Measurements from ENCODE around the gene OMP. TPM values are rescaled to one million over a fixed set of nuclear protein-coding genes. Genes with fewer than 3 reads are reported as not detected.

The OMP gene
- total RNA-seq, 2 experiments from 2014 or later = not detected

- Mint-ChIP-seq H3K9me3 (no peaks in the 10 kb centered on the region), H3K36me3 (ENCODE audit: low read depth) (no peaks in the 10 kb centered on the region), H3K27ac (no peak overlapping the region), H3K27me3 (no peaks in the 10 kb centered on the region), H3K4me1 (ENCODE audit: low read depth) (no peaks in the 10 kb centered on the region), H3K4me3 (no peak overlapping the region)
- ChIA-PET POLR2A (no interaction called here), CTCF (interaction anchor here (1.7 to 2.4 kb wide), 2 partner anchors 11 to 33 kb away, joined by 3 to 13 read pairs; partner anchors contain the start of gene MYO7A)
- DNase-seq (no peak), ATAC-seq (no peak)
- TF ChIP-seq, protein P1, sequence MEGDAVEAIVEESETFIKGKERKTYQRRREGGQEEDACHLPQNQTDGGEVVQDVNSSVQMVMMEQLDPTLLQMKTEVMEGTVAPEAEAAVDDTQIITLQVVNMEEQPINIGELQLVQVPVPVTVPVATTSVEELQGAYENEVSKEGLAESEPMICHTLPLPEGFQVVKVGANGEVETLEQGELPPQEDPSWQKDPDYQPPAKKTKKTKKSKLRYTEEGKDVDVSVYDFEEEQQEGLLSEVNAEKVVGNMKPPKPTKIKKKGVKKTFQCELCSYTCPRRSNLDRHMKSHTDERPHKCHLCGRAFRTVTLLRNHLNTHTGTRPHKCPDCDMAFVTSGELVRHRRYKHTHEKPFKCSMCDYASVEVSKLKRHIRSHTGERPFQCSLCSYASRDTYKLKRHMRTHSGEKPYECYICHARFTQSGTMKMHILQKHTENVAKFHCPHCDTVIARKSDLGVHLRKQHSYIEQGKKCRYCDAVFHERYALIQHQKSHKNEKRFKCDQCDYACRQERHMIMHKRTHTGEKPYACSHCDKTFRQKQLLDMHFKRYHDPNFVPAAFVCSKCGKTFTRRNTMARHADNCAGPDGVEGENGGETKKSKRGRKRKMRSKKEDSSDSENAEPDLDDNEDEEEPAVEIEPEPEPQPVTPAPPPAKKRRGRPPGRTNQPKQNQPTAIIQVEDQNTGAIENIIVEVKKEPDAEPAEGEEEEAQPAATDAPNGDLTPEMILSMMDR (IDR thresholded peaks at IDR 0.05) = no peak
- intact Hi-C loops (cut with micrococcal nuclease) = no loop called here
Observed at GRCh38 chr11:77115956-77116355, 13.3 kb downstream of the OMP start.

GRCh38 chr11:77117492-77117891 lies 14.9 kb downstream of the OMP start:
- H3K27ac Mint-ChIP-seq = no peak overlapping the region

GRCh38 chr11:77118086-77118485 lies 15.4 kb downstream of the OMP start:
- CTCF ChIA-PET = interaction anchor here (2.4 kb wide), 1 partner anchor 9 kb away, joined by 13 read pairs; the partner anchor contains the start of gene MYO7A
- Mint-ChIP-seq H3K27ac (no peak overlapping the region), H3K9me3 (no peaks in the 10 kb centered on the region)

More at GRCh38 chr11:77117492-77117891, 14.9 kb downstream of the OMP start:
- intact Hi-C loops (cut with micrococcal nuclease) = no loop called here
- no peak for ATAC-seq
- Mint-ChIP-seq H3K9me3 (no peaks in the 10 kb centered on the region), H3K4me1 (ENCODE audit: low read depth) (no peaks in the 10 kb centered on the region), H3K36me3 (ENCODE audit: low read depth) (no peaks in the 10 kb centered on the region), H3K4me3 (no peak overlapping the region), H3K27me3 (no peaks in the 10 kb centered on the region)
- POLR2A ChIA-PET = no interaction called here
- no peak for DNase-seq
- TF ChIP-seq, protein P1 (IDR thresholded peaks at IDR 0.05) = no peak
- CTCF ChIA-PET = interaction anchor here (1.2 to 2.4 kb wide), 4 partner anchors 10 to 198 kb away, joined by 4 to 13 read pairs (median 6); partner anchors contain the start of gene MYO7A

DNA sequence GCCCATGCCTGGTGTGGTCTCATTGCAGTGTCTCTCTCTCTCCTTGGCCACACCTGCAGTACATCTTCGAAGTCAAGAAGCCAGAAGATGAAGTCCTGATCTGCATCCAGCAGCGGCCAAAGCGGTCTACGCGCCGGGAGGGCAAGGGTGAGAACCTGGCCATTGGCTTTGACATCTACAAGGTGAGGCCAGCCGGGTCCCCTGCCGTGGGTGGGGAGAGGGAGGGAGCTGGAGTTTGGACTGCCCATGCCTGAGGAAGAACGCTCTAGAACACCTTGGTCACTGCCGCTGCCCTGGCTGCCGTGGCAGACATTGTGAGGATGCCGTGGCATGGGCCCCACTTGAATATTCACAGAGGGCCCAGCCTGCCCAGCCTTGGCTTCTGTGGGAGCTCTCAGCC lies 16.3 kb downstream of the OMP start:
- DNase-seq = no peak
- POLR2A ChIA-PET = no interaction called here
- Mint-ChIP-seq H3K4me3 (no peak overlapping the region), H3K9me3 (no peaks in the 10 kb centered on the region), H3K36me3 (ENCODE audit: low read depth) (no peaks in the 10 kb centered on the region), H3K27me3 (no peaks in the 10 kb centered on the region), H3K27ac (no peak overlapping the region), H3K4me1 (ENCODE audit: low read depth) (no peaks in the 10 kb centered on the region)
- intact Hi-C loops (cut with micrococcal nuclease) = no loop called here
- ATAC-seq = no peak
- CTCF ChIA-PET = interaction anchor here (1.2 kb wide), 1 partner anchor 28 kb away, joined by 3 read pairs; no protein-coding TSS in a partner anchor
- TF ChIP-seq, protein P1 (IDR thresholded peaks at IDR 0.05) = no peak

More at GRCh38 chr11:77118086-77118485, 15.4 kb downstream of the OMP start:
- no peak overlapping the region for H3K4me3 Mint-ChIP-seq
- ATAC-seq = no peak
- H3K4me1 Mint-ChIP-seq (ENCODE audit: low read depth) = no peaks in the 10 kb centered on the region
- intact Hi-C loops (cut with micrococcal nuclease) = no loop called here
- TF ChIP-seq, protein P1 (IDR thresholded peaks at IDR 0.05) = no peak
- no peaks in the 10 kb centered on the region for H3K36me3 Mint-ChIP-seq (ENCODE audit: low read depth)
- H3K27me3 Mint-ChIP-seq = no peaks in the 10 kb centered on the region
- no peak for DNase-seq
- POLR2A ChIA-PET = no interaction called here

DNA sequence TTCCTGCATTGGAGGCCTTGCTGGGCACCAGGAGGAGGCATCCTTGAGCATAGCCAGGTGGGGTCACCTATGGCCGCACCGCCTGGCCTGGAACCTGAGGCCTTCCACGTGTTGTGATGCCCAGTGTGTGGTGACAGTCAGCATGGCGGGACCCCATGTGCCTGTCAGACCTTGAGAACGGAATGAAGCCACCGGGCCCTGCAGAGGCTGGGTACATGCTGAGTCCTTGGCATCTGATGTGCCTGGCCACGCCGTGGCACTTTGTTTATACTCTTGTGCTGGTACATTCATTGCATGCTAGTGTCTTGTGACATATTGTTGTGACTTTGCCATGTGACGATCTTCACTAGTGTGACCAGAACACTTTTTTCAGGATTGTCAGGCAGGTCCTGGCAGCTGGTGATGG lies 16.9 kb downstream of the OMP start:
- ChIA-PET POLR2A (interaction anchor here (0.6 kb wide), 1 partner anchor 105 kb away, joined by 4 read pairs; no protein-coding TSS in a partner anchor), CTCF (interaction anchor here (1.2 kb wide), 2 partner anchors 28 to 54 kb away, joined by 3 read pairs; no protein-coding TSS in a partner anchor)
- Mint-ChIP-seq H3K9me3 (no peaks in the 10 kb centered on the region), H3K36me3 (ENCODE audit: low read depth) (no peaks in the 10 kb centered on the region), H3K4me3 (no peak overlapping the region), H3K27me3 (no peaks in the 10 kb centered on the region), H3K4me1 (ENCODE audit: low read depth) (no peaks in the 10 kb centered on the region), H3K27ac (no peak overlapping the region)
- intact Hi-C loops (cut with micrococcal nuclease) = no loop called here
- ATAC-seq = no peak
- DNase-seq = no peak
- TF ChIP-seq, protein P1 (IDR thresholded peaks at IDR 0.05) = no peak

Data from activated CD8-positive, alpha-beta T cell treated with anti-CD3 and anti-CD28 coated beads for 36 hours (primary cell).